Chondrocyte (in vitro differentiated cells): Measurements from ENCODE around the gene PSMB2. TPM values are rescaled to one million over a fixed set of nuclear protein-coding genes. Genes with fewer than 3 reads are reported as not detected.
"Not testable (repeated sequence)": the region's sequence is repeated elsewhere in the genome, so short reads cannot be mapped to it uniquely, and the experiment has no call there.

Experiments used
- DNase-seq: peaks from one replicate; pipeline ENCODE4 v3.0.0; 2021; ENCODE audit warnings: mixed read lengths, low spot score
- H3K27ac Mint-ChIP-seq: one replicate; pipeline ENCODE4 v1.8.0; 2021; ENCODE audit warnings: mild to moderate bottlenecking, moderate library complexity, mixed read lengths; ENCODE audit not compliant: unreplicated experiment
- H3K27me3 Mint-ChIP-seq: 2 replicates; pipeline ENCODE4 v1.8.0; 2021; ENCODE audit warnings: low read depth, mixed read lengths
- H3K36me3 Mint-ChIP-seq: 2 replicates; pipeline ENCODE4 v1.8.0; 2021; ENCODE audit warnings: low read depth, mixed read lengths
- H3K4me1 Mint-ChIP-seq: 2 replicates; pipeline ENCODE4 v1.8.0; 2021; ENCODE audit warnings: low read depth, mild to moderate bottlenecking, mixed read lengths
- H3K4me3 Mint-ChIP-seq: one replicate; pipeline ENCODE4 v1.8.0; 2021; ENCODE audit warnings: mild to moderate bottlenecking, moderate library complexity, mixed read lengths; ENCODE audit not compliant: unreplicated experiment
- H3K9me3 Mint-ChIP-seq: 2 replicates; pipeline ENCODE4 v1.8.0; 2021; ENCODE audit warnings: low read depth, mixed read lengths
- total RNA-seq: library from RNA; stranded (reverse); gene quantifications from 3 replicates; pipeline ENCODE4 v1.2.1, GENCODE V29; 2021
- TF ChIP-seq, protein P1 (sequence below): fragments of 200-600 bp; sonication (generic); IDR thresholded peaks from 2 replicates; pipeline ENCODE4 v1.5.0; 2021; ENCODE audit warnings: antibody characterized with exemption, mild to moderate bottlenecking, moderate library complexity

PSMB2 gene
- total RNA-seq, 1 donor from 2014 or later: 58.9 TPM

DNA sequence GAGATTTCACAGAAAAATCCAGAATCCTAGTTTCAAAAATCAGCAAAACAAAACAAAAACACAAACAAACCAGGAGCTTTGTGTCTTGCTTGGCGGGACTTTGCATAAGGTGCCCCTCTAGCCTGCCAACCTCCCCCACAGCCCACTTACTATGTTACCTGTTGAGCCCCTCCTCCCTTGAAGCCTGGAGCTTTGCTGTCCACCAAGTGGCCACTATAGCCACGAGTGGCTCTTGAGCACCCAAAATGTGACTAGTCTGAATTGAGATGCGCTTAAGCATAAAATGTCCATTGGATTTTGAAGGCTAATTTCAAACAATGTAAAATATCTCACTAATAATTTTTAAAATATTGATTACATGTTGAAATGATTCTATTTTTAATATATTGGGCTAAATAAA, 56.0 kb downstream of the PSMB2 start:
- no peaks in the 10 kb centered on the region for H3K4me1 Mint-ChIP-seq
- H3K36me3 Mint-ChIP-seq: peaks cover 3% of the 10 kb centered on the region
- TF ChIP-seq, protein P1, sequence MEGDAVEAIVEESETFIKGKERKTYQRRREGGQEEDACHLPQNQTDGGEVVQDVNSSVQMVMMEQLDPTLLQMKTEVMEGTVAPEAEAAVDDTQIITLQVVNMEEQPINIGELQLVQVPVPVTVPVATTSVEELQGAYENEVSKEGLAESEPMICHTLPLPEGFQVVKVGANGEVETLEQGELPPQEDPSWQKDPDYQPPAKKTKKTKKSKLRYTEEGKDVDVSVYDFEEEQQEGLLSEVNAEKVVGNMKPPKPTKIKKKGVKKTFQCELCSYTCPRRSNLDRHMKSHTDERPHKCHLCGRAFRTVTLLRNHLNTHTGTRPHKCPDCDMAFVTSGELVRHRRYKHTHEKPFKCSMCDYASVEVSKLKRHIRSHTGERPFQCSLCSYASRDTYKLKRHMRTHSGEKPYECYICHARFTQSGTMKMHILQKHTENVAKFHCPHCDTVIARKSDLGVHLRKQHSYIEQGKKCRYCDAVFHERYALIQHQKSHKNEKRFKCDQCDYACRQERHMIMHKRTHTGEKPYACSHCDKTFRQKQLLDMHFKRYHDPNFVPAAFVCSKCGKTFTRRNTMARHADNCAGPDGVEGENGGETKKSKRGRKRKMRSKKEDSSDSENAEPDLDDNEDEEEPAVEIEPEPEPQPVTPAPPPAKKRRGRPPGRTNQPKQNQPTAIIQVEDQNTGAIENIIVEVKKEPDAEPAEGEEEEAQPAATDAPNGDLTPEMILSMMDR: no peak
- no peak overlapping the region for H3K4me3 Mint-ChIP-seq
- no peak for DNase-seq
- no peaks in the 10 kb centered on the region for H3K27me3 Mint-ChIP-seq
- H3K9me3 Mint-ChIP-seq: no peaks in the 10 kb centered on the region
- H3K27ac Mint-ChIP-seq: no peak overlapping the region

DNA sequence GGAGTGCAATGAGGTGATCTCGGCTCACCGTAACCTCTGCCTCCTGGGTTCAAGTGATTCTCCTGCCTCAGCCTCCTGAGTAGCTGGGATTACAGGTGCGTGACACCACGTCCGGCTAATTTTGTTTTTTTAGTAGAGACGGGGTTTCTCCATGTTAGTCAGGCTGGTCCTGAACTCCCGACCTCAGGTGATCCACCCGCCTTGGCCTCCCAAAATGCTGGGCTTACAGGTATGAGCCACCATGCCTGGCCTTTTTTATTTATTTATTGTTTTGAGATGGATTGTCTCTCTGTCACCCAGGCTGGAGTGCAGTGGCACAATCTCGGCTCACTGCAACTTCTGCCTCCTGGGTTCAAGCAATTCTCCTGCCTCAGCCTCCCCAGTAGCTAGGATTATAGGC, 59.7 kb downstream of the PSMB2 start:
- not testable (repeated sequence) for H3K27me3 Mint-ChIP-seq, H3K4me3 Mint-ChIP-seq, H3K27ac Mint-ChIP-seq, DNase-seq, H3K4me1 Mint-ChIP-seq, H3K36me3 Mint-ChIP-seq, H3K9me3 Mint-ChIP-seq

DNA sequence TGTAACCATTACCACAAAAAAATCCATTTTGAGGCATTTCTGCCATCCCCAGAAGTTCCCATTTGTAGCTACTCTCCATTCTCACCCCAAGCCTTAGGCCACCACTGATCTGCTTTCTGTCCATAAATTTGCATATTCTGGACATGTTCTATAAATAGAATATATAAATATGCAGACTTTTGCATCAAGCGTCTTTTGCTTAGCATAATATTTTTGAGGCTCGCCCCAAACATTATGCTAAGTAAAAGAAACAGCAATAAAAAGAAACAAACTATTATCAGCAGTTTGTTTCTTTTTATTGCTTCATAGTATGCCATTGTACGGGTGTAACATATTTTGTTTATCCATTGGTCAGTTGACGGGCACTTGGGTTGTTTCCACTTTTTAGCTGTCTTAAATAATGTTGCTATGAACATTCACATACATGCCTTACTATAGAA, 60.4 kb downstream of the PSMB2 start:
- H3K4me1 Mint-ChIP-seq: peaks cover 2% of the 10 kb centered on the region
- no peaks in the 10 kb centered on the region for H3K36me3 Mint-ChIP-seq
- no peak overlapping the region for H3K27ac Mint-ChIP-seq
- no peak overlapping the region for H3K4me3 Mint-ChIP-seq
- TF ChIP-seq, protein P1: no peak
- H3K9me3 Mint-ChIP-seq: no peaks in the 10 kb centered on the region
- peaks cover 7% of the 10 kb centered on the region for H3K27me3 Mint-ChIP-seq
- DNase-seq: no peak

DNA sequence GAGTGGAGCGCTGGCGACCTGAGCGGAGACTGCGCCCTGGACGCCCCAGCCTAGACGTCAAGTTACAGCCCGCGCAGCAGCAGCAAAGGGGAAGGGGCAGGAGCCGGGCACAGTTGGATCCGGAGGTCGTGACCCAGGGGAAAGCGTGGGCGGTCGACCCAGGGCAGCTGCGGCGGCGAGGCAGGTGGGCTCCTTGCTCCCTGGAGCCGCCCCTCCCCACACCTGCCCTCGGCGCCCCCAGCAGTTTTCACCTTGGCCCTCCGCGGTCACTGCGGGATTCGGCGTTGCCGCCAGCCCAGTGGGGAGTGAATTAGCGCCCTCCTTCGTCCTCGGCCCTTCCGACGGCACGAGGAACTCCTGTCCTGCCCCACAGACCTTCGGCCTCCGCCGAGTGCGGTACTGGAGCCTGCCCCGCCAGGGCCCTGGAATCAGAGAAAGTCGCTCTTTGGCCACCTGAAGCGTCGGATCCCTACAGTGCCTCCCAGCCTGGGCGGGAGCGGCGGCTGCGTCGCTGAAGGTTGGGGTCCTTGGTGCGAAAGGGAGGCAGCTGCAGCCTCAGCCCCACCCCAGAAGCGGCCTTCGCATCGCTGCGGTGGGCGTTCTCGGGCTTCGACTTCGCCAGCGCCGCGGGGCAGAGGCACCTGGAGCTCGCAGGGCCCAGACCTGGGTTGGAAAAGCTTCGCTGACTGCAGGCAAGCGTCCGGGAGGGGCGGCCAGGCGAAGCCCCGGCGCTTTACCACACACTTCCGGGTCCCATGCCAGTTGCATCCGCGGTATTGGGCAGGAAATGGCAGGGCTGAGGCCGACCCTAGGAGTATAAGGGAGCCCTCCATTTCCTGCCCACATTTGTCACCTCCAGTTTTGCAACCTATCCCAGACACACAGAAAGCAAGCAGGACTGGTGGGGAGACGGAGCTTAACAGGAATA, 64.0 kb downstream of the PSMB2 start:
- peaks cover 12% of the 10 kb centered on the region for H3K4me1 Mint-ChIP-seq
- H3K27ac Mint-ChIP-seq: no peak overlapping the region
- peaks cover 10% of the 10 kb centered on the region for H3K27me3 Mint-ChIP-seq
- H3K4me3 Mint-ChIP-seq: no peak overlapping the region
- TF ChIP-seq, protein P1: no peak
- H3K9me3 Mint-ChIP-seq: no peaks in the 10 kb centered on the region
- peak; percentile 75 for DNase-seq
- no peaks in the 10 kb centered on the region for H3K36me3 Mint-ChIP-seq

DNA sequence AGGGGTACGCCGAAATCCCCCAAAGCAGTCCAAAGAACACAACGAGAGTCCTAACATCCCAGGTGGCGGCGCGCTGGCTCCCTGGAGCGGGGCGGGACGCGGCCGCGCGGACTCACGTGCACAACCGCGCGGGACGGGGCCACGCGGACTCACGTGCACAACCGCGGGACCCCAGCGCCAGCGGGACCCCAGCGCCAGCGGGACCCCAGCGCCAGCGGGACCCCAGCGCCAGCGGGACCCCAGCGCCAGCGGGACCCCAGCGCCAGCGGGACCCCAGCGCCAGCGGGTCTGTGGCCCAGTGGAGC, 64.6 kb downstream of the PSMB2 start:
- not testable (repeated sequence) for H3K9me3 Mint-ChIP-seq, DNase-seq, H3K4me3 Mint-ChIP-seq, H3K27ac Mint-ChIP-seq, H3K36me3 Mint-ChIP-seq
- peaks cover 14% of the 10 kb centered on the region for H3K27me3 Mint-ChIP-seq
- H3K4me1 Mint-ChIP-seq: peaks cover 12% of the 10 kb centered on the region

DNA sequence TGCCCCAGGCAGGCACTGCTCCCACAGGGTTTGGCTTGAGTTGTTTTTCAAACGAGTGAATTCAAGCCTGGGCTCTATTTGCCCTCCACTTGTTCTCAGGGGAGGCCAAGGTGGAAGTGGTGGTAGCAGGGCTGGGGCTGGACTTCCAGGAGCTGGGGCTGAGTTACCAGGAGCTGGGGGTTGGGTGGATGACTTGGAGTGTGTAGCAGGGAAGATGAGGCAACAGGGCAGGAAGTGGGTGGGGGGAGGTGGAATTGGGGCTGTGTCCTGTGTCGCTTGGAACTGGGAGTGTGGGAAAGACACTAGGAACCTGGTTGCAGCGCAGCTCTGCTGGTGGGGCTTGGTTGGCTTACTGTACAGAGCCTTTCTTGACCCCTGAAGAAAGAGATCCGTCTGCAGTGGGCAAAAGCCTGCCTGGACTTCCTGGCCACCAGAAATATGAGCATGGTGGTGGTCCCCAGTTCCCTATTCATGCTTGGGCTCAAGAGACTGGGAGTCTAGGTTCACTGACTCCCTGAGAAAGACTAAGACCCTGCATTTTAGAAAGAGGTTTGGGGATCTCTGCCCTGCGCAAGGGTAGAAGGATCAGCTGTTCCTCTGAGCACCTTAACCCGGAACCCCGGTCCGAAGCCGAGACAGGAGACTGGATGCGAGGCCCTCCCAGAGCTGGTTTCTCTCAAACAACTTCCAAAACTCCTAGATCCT, 65.1 kb downstream of the PSMB2 start:
- Mint-ChIP-seq H3K27ac (no peak overlapping the region), H3K4me1 (peaks cover 12% of the 10 kb centered on the region), H3K27me3 (peaks cover 19% of the 10 kb centered on the region), H3K9me3 (no peaks in the 10 kb centered on the region), H3K4me3 (no peak overlapping the region), H3K36me3 (no peaks in the 10 kb centered on the region)
- no peak for DNase-seq
- TF ChIP-seq, protein P1: no peak
